BLaER1 treated with 17β-estradiol and CSF1 and Interleukin-3, amounts not matched to agents 10 nM and 100 nM (cell line): ENCODE measurements around the gene PLB1.

ENCODE experiments used
- H3K27ac ChIP-seq, 11 experiments: shearing (Covaris generic); formaldehyde crosslinking; 2 replicates each; pipeline ENCODE4 v1.8.1; 2022
- H3K27me3 ChIP-seq, 11 experiments: shearing (Covaris generic); formaldehyde crosslinking; 2 replicates each; pipeline ENCODE4 v1.8.1; 2022
- H3K36me3 ChIP-seq, 11 experiments: shearing (Covaris generic); formaldehyde crosslinking; 2 replicates each; pipeline ENCODE4 v1.8.1; 2022
- H3K4me1 ChIP-seq, 10 experiments: shearing (Covaris generic); formaldehyde crosslinking; 2 replicates each; pipeline ENCODE4 v1.8.1; 2022
- H3K4me2 ChIP-seq, 11 experiments: shearing (Covaris generic); formaldehyde crosslinking; 2 replicates each; pipeline ENCODE4 v1.8.1; 2022
- H3K4me3 ChIP-seq, 10 experiments: shearing (Covaris generic); formaldehyde crosslinking; 2 replicates each; pipeline ENCODE4 v1.8.1; 2022
- H3K9ac ChIP-seq, 11 experiments: shearing (Covaris generic); formaldehyde crosslinking; 2 replicates each; pipeline ENCODE4 v1.8.1; 2022
- H3K9me3 ChIP-seq, 11 experiments: shearing (Covaris generic); formaldehyde crosslinking; replicated peaks in 1 of 11; 2 replicates each; pipeline ENCODE4 v1.8.1; 2022
- H4K20me1 ChIP-seq, 11 experiments: shearing (Covaris generic); formaldehyde crosslinking; 2 replicates each; pipeline ENCODE4 v1.8.1; 2022
- Cebpa-rat ChIP-seq, 11 experiments: shearing (Covaris generic); IDR thresholded peaks; 2 replicates each; pipeline ENCODE4 v1.8.1; 2022

The PLB1 gene

DNA sequence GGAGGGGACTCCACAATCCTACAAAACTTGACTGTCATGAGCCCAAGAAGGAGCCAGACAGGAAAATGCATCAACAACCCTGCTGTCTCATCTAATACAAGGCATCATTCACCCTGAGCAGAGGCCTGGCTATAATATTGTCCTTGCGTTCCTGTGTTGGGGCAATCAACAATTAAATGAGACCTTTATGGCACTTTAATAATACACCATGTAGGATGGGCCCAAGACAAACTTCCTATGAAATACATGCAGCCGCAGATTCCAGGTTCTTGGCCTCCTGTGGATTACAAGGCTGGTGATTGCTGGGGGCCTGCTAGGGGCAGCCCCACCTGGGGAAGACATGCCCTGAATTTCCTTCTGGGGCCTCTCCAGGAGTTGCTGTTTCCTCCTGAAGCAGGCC lies 173.0 kb downstream of the PLB1 start:
- peaks cover 0 to 20% (median 14%) of the 10 kb centered on the region in 11 experiments; a peak in 10 of 22 replicates for H3K9me3 ChIP-seq
- no peaks in the 10 kb centered on the region for H3K27me3 ChIP-seq
- H4K20me1 ChIP-seq: no peaks in the 10 kb centered on the region
- H3K27ac ChIP-seq: no peak overlapping the region
- H3K4me1 ChIP-seq: peaks cover 0 to 5% (median 0%) of the 10 kb centered on the region in 10 experiments; a peak in 2 of 20 replicates
- H3K36me3 ChIP-seq: no peaks in the 10 kb centered on the region
- TF ChIP-seq Cebpa-rat (IDR thresholded peaks at IDR 0.05): no peak
- H3K9ac ChIP-seq: no peak overlapping the region
- no peak overlapping the region for H3K4me3 ChIP-seq
- H3K4me2 ChIP-seq: no peak overlapping the region

DNA sequence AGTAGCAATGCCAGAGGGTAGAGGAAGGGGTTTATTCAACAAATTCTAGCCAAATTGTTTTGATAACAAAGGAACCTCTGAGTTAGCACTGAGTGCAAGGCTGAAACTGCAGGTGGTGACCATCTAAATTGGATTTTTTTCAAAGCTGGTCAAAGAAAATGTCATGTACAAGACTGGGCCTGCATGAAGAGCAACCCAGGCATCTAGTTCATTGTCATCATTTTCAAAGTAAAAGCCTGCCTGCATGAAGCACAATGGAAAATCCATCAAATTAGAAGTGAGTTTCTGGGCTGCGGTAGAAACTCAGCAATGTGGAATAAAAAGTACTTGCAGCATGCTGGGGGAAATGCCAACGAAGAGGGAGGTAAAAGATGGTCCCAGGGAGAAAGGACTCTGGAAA lies 175.0 kb downstream of the PLB1 start:
- no peaks in the 10 kb centered on the region for H3K36me3 ChIP-seq
- no peak overlapping the region for H3K4me3 ChIP-seq
- no peak overlapping the region for H3K9ac ChIP-seq
- TF ChIP-seq Cebpa-rat (IDR thresholded peaks at IDR 0.05): no peak
- no peaks in the 10 kb centered on the region for H4K20me1 ChIP-seq
- no peaks in the 10 kb centered on the region for H3K27me3 ChIP-seq
- H3K9me3 ChIP-seq: peaks cover 0 to 20% (median 14%) of the 10 kb centered on the region in 11 experiments; a peak in 10 of 22 replicates
- peaks cover 0 to 9% (median 0%) of the 10 kb centered on the region in 10 experiments; a peak in 2 of 20 replicates for H3K4me1 ChIP-seq
- no peak overlapping the region for H3K27ac ChIP-seq
- no peak overlapping the region for H3K4me2 ChIP-seq

DNA sequence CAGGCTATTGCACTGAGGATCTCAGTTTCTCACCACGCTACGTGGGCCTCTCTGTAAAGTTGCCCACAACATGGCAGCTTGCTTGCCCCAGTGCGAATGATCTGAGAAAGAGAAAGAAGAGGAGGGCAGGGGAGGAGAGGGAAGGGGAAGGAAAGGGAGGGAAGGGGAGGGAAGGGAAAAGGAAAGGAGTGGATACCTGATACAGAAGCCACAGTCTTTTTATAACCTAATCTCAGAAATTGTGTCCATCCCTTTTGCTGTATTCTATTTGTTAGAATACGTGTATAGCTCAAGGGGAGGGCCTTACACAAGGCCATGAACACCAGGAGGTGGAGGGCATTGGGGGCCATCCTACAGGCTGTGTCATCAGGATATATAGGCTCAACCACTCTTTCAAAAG lies 177.5 kb downstream of the PLB1 start:
- Histone ChIP-seq H3K9ac (no peak overlapping the region), H3K36me3 (no peaks in the 10 kb centered on the region), H3K9me3 (peaks cover 0 to 20% (median 14%) of the 10 kb centered on the region in 11 experiments; a peak in 10 of 22 replicates), H3K27me3 (no peaks in the 10 kb centered on the region), H3K4me2 (no peak overlapping the region), H3K27ac (no peak overlapping the region), H3K4me1 (peaks cover 0 to 9% (median 0%) of the 10 kb centered on the region in 10 experiments; a peak in 3 of 20 replicates), H3K4me3 (no peak overlapping the region), H4K20me1 (no peaks in the 10 kb centered on the region)
- no peak for TF ChIP-seq Cebpa-rat (IDR thresholded peaks at IDR 0.05)

DNA sequence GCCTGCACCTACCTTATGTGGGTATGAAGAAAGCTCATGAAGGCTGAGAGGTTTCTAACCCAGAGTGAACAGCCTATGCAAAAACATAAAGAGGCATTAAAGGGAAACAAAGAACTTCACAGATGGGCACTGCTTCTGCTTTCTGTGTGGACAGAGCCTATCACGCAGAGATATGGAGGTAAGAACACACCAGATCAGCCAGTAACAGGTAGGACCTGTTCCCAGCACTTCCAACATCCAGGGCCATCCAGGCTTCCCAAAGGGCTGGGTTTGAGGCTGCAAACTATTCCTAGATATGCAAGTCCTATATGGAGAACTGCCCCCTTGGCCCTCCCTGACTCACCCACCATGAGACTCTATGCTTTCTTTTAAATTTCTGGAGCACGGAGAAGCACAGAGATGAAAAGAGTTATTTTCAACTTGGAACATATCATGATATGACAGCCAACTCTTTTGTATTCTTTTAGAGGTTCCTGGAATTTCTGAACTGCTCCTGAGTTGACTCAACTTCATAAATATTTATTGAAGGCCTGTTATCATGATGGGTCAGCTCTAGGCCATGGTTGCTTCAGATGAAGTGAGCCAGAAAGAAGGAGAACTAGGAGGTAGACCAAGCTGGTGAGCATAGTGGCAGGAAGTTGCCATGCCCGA lies 178.3 kb downstream of the PLB1 start:
- H3K9me3 ChIP-seq: peaks cover 0 to 20% (median 14%) of the 10 kb centered on the region in 11 experiments; a peak in 10 of 22 replicates
- no peak overlapping the region for H3K9ac ChIP-seq
- no peaks in the 10 kb centered on the region for H4K20me1 ChIP-seq
- no peaks in the 10 kb centered on the region for H3K36me3 ChIP-seq
- H3K27me3 ChIP-seq: no peaks in the 10 kb centered on the region
- no peak overlapping the region for H3K4me3 ChIP-seq
- peaks cover 0 to 9% (median 0%) of the 10 kb centered on the region in 10 experiments; a peak in 3 of 20 replicates for H3K4me1 ChIP-seq
- 0 out of 22 replicates have a peak overlapping the region, but pooled peaks of 1 of the 11 experiments have one; percentile 6 for H3K4me2 ChIP-seq
- H3K27ac ChIP-seq: no peak overlapping the region
- TF ChIP-seq Cebpa-rat (IDR thresholded peaks at IDR 0.05): no peak

DNA sequence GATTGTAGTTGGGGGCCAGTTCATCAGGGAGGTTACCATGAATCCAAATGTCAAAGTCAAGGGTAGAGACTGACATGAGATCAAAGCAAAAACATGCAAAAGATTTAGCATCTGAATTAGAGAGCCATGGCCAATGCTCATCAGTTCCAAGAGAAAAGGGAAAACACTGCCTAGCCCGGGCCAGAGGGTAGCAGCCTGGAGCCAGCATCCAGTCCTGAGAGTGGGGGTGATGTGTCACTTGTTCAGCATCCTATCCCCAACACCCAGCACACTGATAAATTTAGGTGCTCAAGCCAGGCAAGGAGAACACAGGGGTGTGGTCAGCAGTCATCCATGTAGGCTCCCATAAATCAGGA lies 178.8 kb downstream of the PLB1 start:
- Histone ChIP-seq H3K4me3 (no peak overlapping the region), H3K4me1 (peaks cover 0 to 9% (median 0%) of the 10 kb centered on the region in 10 experiments; a peak in 3 of 20 replicates), H3K27ac (no peak overlapping the region), H3K9ac (no peak overlapping the region), H3K4me2 (0 out of 22 replicates have a peak overlapping the region, but pooled peaks of 1 of the 11 experiments have one; percentile 6), H3K9me3 (peaks cover 0 to 20% (median 14%) of the 10 kb centered on the region in 11 experiments; a peak in 10 of 22 replicates), H4K20me1 (no peaks in the 10 kb centered on the region), H3K27me3 (no peaks in the 10 kb centered on the region), H3K36me3 (no peaks in the 10 kb centered on the region)
- no peak for TF ChIP-seq Cebpa-rat (IDR thresholded peaks at IDR 0.05)

DNA sequence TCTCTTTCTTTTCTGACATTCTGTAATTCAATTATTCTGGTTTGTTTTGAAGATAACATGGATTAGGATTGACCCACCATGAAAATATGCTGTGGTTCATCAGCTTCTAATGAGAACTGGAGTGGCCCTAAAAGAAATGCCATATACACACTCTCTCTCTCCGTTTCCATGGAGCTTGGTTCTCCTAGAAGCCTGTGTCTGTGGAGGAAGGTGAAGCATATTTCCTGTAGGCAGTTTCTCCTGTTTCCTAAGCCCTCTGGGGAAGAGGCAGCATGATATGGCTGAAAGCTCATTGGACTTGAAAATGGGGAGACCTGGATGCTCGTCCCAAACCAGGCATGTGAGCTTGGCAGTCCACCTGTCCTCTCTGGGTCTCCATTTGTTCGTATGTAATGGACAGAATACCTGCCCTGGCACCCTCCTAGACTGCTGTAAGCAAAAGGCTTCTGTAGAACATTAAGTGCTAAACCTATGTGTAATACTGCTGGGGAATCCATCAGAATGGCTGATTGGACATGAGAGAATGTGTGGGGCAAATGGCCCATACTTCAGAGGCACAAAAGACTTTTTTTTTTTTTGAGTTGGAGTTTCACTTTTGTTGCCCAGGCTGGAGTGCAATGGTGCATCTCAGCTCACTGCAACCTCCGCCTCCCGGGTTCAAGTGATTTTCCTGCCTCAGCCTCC lies 180.4 kb downstream of the PLB1 start:
- Histone ChIP-seq H3K36me3 (no peaks in the 10 kb centered on the region), H3K9ac (no peak overlapping the region), H3K9me3 (peaks cover 0 to 20% (median 14%) of the 10 kb centered on the region in 11 experiments; a peak in 10 of 22 replicates), H3K27ac (no peak overlapping the region), H4K20me1 (no peaks in the 10 kb centered on the region), H3K4me1 (peaks cover 1 to 19% (median 7%) of the 10 kb centered on the region in 10 experiments; a peak in 18 of 20 replicates), H3K27me3 (no peaks in the 10 kb centered on the region), H3K4me2 (peak overlapping the region in 1 of 11 experiments; percentile 17; a peak in 1 of 22 replicates), H3K4me3 (no peak overlapping the region)
- TF ChIP-seq Cebpa-rat (IDR thresholded peaks at IDR 0.05): no peak

DNA sequence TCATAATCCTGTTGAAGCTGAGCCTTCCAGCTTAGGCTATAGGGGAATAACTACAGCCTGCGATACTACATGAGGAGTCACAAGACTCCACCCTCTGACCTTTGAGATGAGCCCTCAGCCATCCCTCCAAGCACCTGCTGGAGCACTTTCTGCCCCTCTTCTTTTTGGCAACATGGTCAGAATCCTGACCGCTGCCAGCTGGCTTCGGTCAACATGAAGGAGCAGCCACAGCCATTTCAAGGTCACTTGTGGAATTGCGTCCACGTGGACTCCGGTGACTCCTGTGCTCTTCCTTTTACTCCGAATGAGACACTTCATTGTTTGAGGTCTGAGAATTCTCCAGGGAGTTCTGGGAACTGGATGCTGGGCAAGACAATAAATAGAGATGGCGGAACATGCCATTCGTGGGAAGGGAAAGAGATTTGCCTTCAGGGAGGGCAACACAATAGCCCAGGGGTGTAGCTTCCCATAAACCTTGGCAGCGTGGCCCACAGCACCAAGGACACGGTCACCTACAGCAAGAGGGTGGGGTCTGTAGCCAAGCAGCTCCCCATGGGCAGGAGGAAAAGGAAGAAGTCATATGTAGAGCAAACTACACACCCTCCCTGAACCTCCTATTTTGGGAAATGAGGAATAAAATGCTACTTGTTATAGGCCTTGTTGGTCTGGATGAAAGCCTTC lies 182.5 kb downstream of the PLB1 start:
- H3K4me1 ChIP-seq: peaks cover 5 to 30% (median 10%) of the 10 kb centered on the region in 10 experiments; a peak in 18 of 20 replicates
- no peaks in the 10 kb centered on the region for H4K20me1 ChIP-seq
- H3K27me3 ChIP-seq: no peaks in the 10 kb centered on the region
- no peak overlapping the region for H3K27ac ChIP-seq
- no peak overlapping the region for H3K9ac ChIP-seq
- no peak for TF ChIP-seq Cebpa-rat (IDR thresholded peaks at IDR 0.05)
- peaks cover 0 to 8% (median 0%) of the 10 kb centered on the region in 11 experiments; a peak in 4 of 22 replicates for H3K9me3 ChIP-seq
- H3K36me3 ChIP-seq: no peaks in the 10 kb centered on the region
- H3K4me2 ChIP-seq: no peak overlapping the region
- no peak overlapping the region for H3K4me3 ChIP-seq

DNA sequence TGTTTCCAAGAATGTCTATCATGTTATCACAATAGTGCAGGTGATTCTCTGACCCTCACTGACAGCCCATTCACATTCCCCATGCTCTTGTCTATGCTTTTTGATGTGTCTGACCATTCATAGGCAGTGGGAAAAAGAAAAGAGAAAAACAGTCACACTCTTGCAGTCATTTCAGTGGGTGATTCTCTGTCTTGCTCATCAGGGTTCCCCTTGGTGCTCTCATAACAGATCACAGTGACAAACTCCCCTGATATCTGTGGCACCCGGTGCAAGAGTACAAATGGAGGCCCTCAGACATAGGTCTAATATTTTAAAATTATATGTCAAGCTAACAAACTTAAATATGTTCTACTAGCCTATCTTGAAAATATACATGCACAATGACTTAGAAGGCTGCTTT lies 183.1 kb downstream of the PLB1 start:
- no peak overlapping the region for H3K4me2 ChIP-seq
- H3K4me3 ChIP-seq: no peak overlapping the region
- TF ChIP-seq Cebpa-rat (IDR thresholded peaks at IDR 0.05): no peak
- no peaks in the 10 kb centered on the region for H4K20me1 ChIP-seq
- no peaks in the 10 kb centered on the region for H3K27me3 ChIP-seq
- peaks cover 5 to 30% (median 10%) of the 10 kb centered on the region in 10 experiments; a peak in 18 of 20 replicates for H3K4me1 ChIP-seq
- no peak overlapping the region for H3K27ac ChIP-seq
- 0 out of 22 replicates have a peak, but pooled peaks cover 0 to 2% (median 0%) of the 10 kb centered on the region in 11 experiments for H3K9me3 ChIP-seq
- no peaks in the 10 kb centered on the region for H3K36me3 ChIP-seq
- no peak overlapping the region for H3K9ac ChIP-seq

DNA sequence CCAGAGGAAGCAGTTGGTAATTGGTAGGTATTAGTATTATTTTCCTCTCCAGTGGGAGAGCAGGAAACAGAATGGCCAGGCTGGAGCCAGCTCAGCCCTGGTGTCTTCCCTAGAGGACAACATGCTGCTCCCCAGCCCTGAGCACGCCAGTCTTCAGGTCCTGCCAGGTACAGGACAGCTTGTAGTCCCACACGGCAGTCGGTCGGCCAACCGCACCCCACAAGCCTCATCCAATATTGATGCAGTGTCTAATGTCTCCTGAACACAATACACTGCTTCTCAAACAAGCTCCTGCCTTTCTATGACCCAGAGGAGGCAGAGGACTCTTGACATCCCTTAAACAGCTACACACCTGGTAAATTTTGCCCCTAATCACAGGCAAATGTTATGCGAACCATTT lies 184.8 kb downstream of the PLB1 start:
- no peaks in the 10 kb centered on the region for H3K9me3 ChIP-seq
- H3K9ac ChIP-seq: no peak overlapping the region
- no peak overlapping the region for H3K4me3 ChIP-seq
- H3K27me3 ChIP-seq: no peaks in the 10 kb centered on the region
- peaks cover 5 to 33% (median 10%) of the 10 kb centered on the region in 10 experiments; a peak in 18 of 20 replicates for H3K4me1 ChIP-seq
- H3K36me3 ChIP-seq: no peaks in the 10 kb centered on the region
- H3K4me2 ChIP-seq: peak overlapping the region in 7 of 11 experiments; percentile 12 to 84 (median 57); a peak in 11 of 22 replicates
- 0 out of 22 replicates have a peak overlapping the region, but pooled peaks of 1 of the 11 experiments have one; percentile 39 for H3K27ac ChIP-seq
- no peaks in the 10 kb centered on the region for H4K20me1 ChIP-seq
- TF ChIP-seq Cebpa-rat (IDR thresholded peaks at IDR 0.05): no peak
